Cardiac atrium fibroblast (primary cell): ENCODE data around the gene DNAH9. TPM values are rescaled to one million over a fixed set of nuclear protein-coding genes. Genes with fewer than 3 reads are reported as not detected.

Source experiments
- total RNA-seq: library from RNA; depleted of rRNA; stranded (reverse); fragments of >200 nt; gene quantifications from 2 replicates; pipeline ENCODE4 v1.2.3, GENCODE V29; 2015

Gene DNAH9, protein sequence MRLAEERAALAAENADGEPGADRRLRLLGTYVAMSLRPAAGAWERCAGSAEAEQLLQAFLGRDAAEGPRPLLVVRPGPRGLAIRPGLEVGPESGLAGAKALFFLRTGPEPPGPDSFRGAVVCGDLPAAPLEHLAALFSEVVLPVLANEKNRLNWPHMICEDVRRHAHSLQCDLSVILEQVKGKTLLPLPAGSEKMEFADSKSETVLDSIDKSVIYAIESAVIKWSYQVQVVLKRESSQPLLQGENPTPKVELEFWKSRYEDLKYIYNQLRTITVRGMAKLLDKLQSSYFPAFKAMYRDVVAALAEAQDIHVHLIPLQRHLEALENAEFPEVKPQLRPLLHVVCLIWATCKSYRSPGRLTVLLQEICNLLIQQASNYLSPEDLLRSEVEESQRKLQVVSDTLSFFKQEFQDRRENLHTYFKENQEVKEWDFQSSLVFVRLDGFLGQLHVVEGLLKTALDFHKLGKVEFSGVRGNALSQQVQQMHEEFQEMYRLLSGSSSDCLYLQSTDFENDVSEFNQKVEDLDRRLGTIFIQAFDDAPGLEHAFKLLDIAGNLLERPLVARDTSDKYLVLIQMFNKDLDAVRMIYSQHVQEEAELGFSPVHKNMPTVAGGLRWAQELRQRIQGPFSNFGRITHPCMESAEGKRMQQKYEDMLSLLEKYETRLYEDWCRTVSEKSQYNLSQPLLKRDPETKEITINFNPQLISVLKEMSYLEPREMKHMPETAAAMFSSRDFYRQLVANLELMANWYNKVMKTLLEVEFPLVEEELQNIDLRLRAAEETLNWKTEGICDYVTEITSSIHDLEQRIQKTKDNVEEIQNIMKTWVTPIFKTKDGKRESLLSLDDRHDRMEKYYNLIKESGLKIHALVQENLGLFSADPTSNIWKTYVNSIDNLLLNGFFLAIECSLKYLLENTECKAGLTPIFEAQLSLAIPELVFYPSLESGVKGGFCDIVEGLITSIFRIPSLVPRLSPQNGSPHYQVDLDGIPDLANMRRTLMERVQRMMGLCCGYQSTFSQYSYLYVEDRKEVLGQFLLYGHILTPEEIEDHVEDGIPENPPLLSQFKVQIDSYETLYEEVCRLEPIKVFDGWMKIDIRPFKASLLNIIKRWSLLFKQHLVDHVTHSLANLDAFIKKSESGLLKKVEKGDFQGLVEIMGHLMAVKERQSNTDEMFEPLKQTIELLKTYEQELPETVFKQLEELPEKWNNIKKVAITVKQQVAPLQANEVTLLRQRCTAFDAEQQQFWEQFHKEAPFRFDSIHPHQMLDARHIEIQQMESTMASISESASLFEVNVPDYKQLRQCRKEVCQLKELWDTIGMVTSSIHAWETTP (N-terminal part only)
- total RNA-seq = not detected in 2 replicates

DNA sequence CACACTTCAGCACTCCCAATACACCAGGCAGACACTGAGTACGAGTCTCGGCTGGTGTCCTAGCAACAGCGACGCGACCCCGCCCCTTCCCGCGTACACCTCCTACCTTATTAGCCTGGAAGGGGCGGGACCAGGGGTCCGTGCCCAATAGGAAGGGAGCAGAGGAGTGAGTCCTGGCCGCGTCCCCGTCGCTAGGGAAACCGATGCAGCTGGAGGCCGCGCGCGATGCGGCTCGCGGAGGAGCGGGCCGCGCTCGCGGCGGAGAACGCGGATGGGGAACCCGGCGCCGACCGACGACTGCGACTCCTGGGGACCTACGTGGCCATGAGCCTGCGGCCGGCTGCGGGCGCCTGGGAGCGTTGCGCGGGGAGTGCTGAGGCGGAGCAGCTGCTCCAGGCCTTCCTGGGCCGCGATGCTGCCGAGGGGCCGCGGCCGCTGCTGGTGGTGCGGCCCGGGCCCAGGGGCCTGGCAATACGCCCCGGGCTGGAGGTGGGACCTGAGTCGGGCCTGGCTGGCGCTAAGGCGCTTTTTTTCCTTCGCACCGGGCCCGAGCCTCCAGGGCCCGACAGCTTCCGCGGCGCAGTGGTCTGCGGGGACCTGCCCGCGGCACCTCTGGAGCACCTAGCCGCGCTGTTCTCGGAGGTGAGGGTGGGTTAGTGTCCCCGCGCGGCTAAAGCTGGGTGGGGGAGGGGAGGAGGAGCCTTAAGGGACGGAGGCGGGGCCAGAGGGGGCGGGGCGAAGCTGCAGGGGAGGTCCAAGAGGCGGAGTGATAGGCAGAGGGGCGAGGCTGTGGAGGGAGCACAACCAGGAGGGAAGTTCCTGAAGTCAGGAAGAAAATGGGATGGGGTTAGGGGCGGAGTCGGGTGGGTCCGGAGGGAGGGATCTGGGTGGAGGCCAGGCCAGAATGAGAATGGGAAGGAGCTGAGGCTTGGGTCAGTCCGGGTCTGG, at the start of gene DNAH9:
DNAH9 (plus strand) TSS at position 197 of the 948 bp plus-strand sequence; CDS start at position 226, 29 bp downstream.

DNA sequence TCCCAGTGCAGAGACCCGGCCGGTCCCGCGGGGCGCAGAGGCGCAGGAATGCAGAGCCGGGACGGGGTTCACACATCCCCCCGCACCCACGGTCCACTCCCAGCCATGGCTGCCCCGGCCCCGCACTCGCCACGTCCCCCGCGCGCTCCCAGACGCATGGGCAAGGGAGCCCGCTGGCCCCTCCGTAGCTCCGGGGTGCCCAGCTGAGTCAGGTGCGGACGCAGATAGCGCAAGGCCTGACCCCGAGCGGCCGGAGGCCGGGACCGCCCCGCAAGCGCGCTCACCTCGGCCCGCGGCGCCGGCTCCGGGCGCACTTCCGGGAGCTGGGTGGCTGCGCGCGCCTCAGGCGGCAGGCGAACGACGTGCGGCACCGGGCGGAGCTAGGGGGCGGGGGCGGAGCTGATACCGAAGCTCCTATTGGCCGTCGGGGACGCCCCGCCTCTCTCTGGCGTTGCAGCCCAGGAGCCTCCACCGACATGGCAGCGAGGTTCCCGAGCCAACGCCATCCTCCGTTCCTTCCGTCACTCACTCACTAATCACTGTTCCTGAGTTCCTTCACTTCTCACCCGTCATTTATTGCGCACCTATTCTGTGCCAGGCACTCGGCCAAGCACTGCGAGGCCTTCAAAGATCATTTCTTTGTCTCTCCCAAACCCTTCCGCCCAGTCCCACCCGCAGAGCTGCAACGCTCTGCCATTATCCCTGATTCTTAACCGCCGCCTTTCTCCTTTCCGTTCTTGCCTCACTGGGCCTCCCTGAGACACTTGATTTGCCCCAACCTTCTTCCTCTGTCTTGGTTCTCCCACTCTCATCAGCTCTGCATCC, 399.1 kb downstream of the DNAH9 start, which contains the start of gene ZNF18:
ZNF18 (minus strand) TSS at position 329 of the 825 bp plus-strand sequence. CDS start 4,646 bp downstream, outside the sequence.

